ENCODE measurements around the gene NDE1. TPM values are rescaled to one million over a fixed set of nuclear protein-coding genes. Genes with fewer than 3 reads are reported as not detected.

Gene NDE1
- total and polyA plus RNA-seq, 2 donors (not counting 1 experiment from before 2014, with no cell fraction given) = 33.5 to 149 TPM

DNA sequence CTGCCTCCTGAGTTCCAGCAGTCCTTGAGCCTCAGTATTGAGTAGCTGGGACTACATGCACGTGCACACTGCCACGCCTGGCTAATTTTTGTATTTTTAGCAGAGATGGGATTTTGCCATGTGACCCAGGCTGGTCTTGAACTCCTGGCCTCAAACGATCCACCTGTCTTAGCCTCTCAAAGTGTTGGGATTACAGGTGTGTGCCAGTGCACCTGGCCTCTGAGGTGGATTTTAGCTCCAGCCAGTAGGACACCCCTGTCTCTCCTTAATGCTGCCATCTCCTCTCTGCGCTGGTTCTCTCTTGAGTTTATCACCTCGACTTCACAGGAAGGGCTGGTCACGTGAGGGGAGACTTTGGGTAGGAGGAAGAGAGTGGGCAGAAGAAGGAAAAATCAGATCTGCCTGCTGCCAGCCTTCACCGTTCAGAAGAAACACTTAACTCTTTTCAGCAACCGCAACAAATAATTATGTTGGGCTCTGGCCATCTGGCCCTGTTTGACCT lies 55.1 kb downstream of the NDE1 start:
- no peak overlapping the region for H3K27ac Mint-ChIP-seq
- Histone ChIP-seq H3K4me3 (ENCODE audit: control extremely low read depth in 1 of 5, extremely low read depth in 1 of 5, insufficient read depth in 1 of 5, low read depth in 2 of 5, low read length in 4 of 5) (no peak overlapping the region), H3K4me2 (replicated peaks; ENCODE audit: low read depth, low read length, poor library complexity, severe bottlenecking) (no peak overlapping the region), H3K9ac (ENCODE audit: low read length) (no peak overlapping the region), H3K36me3 (replicated peaks in 1 of 2; ENCODE audit: control extremely low read depth in 1 of 2, control insufficient read depth in 1 of 2, extremely low read depth in 1 of 2, insufficient read depth in 2 of 2, low read length in 1 of 2) (peaks cover 0 to 34% of the 10 kb centered on the region in 2 experiments), H4K20me1 (ENCODE audit: control insufficient read depth, insufficient read depth, low read length, poor library complexity, severe bottlenecking) (peaks cover 20% of the 10 kb centered on the region), H2AFZ (ENCODE audit: insufficient read depth, low read depth, low read length, poor library complexity, severe bottlenecking) (no peak overlapping the region), H3K4me1 (ENCODE audit: control insufficient read depth in 2 of 2, insufficient read depth in 2 of 2, low read length in 2 of 2) (no peaks in the 10 kb centered on the region), H3K9me3 (ENCODE audit: control extremely low read depth in 1 of 3, control insufficient read depth in 2 of 3, insufficient read depth in 1 of 3, low read length in 2 of 3) (no peaks in the 10 kb centered on the region), H3K27ac (ENCODE audit: low read length in 2 of 2) (no peak overlapping the region), H3K79me2 (ENCODE audit: control insufficient read depth, insufficient read depth, low read length) (peaks cover 14% of the 10 kb centered on the region), H3K27me3 (replicated peaks in 1 of 4; ENCODE audit: control extremely low read depth in 1 of 4, control insufficient read depth in 3 of 4, insufficient read depth in 4 of 4, low read length in 3 of 4) (no peaks in the 10 kb centered on the region)
- H3K9me3 Mint-ChIP-seq (ENCODE audit: insufficient read depth) = no peaks in the 10 kb centered on the region
- H3K27me3 Mint-ChIP-seq = no peaks in the 10 kb centered on the region
- DNase-seq (no peak), ATAC-seq (ENCODE audit: low read depth) (no peak)
- intact Hi-C loops (cut with micrococcal nuclease) = loop anchor here (2.0 kb wide), 1 partner anchor 270 kb away; the partner anchor contains the start of gene BMERB1
- TF ChIP-seq EZH2 (IDR thresholded peaks at IDR 0.05; ENCODE audit: borderline replicate concordance, insufficient read depth, low read depth, low read length, poor library complexity, severe bottlenecking) = no peak
- TF ChIP-seq, protein P1, sequence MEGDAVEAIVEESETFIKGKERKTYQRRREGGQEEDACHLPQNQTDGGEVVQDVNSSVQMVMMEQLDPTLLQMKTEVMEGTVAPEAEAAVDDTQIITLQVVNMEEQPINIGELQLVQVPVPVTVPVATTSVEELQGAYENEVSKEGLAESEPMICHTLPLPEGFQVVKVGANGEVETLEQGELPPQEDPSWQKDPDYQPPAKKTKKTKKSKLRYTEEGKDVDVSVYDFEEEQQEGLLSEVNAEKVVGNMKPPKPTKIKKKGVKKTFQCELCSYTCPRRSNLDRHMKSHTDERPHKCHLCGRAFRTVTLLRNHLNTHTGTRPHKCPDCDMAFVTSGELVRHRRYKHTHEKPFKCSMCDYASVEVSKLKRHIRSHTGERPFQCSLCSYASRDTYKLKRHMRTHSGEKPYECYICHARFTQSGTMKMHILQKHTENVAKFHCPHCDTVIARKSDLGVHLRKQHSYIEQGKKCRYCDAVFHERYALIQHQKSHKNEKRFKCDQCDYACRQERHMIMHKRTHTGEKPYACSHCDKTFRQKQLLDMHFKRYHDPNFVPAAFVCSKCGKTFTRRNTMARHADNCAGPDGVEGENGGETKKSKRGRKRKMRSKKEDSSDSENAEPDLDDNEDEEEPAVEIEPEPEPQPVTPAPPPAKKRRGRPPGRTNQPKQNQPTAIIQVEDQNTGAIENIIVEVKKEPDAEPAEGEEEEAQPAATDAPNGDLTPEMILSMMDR (IDR thresholded peaks at IDR 0.05) = no peak
- H3K4me1 Mint-ChIP-seq = peaks cover 6% of the 10 kb centered on the region
- H3K4me3 Mint-ChIP-seq = no peak overlapping the region
- 45% methylated on average over 3 of the region's 8 CpGs for WGBS (ENCODE audit: insufficient coverage)
- POLR2A ChIA-PET = no interaction called here
- CTCF ChIA-PET = interaction anchor here (0.8 to 3.2 kb wide), 17 partner anchors 8 to 281 kb away, joined by 3 to 22 read pairs (median 4); no protein-coding TSS in a partner anchor

DNA sequence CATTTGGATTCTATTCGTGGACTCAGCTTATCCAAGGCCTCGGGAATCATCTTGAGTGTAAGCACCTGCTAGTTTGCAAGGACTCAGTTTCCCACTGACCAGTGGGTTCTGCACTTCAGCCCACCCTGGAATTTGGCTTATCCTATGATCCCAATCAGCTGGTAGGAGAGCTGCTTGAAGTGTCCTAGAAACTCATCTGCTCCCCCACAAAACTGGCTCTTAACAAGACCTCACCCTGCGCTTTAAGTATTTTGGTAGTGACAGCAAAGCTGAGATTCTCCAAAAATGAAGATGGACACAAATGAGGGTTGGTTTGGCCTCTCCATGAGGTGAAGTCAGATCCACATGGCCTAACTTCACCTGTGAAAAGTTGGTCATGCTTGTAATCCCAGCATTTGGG lies 57.3 kb downstream of the NDE1 start:
- Histone ChIP-seq H3K9ac (ENCODE audit: low read length) (no peak overlapping the region), H3K36me3 (replicated peaks in 1 of 2; ENCODE audit: control extremely low read depth in 1 of 2, control insufficient read depth in 1 of 2, extremely low read depth in 1 of 2, insufficient read depth in 2 of 2, low read length in 1 of 2) (peaks cover 0 to 20% of the 10 kb centered on the region in 2 experiments), H2AFZ (ENCODE audit: insufficient read depth, low read depth, low read length, poor library complexity, severe bottlenecking) (no peak overlapping the region), H3K4me2 (replicated peaks; ENCODE audit: low read depth, low read length, poor library complexity, severe bottlenecking) (no peak overlapping the region), H3K27me3 (replicated peaks in 1 of 4; ENCODE audit: control extremely low read depth in 1 of 4, control insufficient read depth in 3 of 4, insufficient read depth in 4 of 4, low read length in 3 of 4) (no peaks in the 10 kb centered on the region), H3K4me1 (ENCODE audit: control insufficient read depth in 2 of 2, insufficient read depth in 2 of 2, low read length in 2 of 2) (no peaks in the 10 kb centered on the region), H3K27ac (ENCODE audit: low read length in 2 of 2) (no peak overlapping the region), H3K4me3 (ENCODE audit: control extremely low read depth in 1 of 5, extremely low read depth in 1 of 5, insufficient read depth in 1 of 5, low read depth in 2 of 5, low read length in 4 of 5) (no peak overlapping the region), H3K9me3 (ENCODE audit: control extremely low read depth in 1 of 3, control insufficient read depth in 2 of 3, insufficient read depth in 1 of 3, low read length in 2 of 3) (no peaks in the 10 kb centered on the region), H3K79me2 (ENCODE audit: control insufficient read depth, insufficient read depth, low read length) (peaks cover 19% of the 10 kb centered on the region), H4K20me1 (ENCODE audit: control insufficient read depth, insufficient read depth, low read length, poor library complexity, severe bottlenecking) (peaks cover 36% of the 10 kb centered on the region)
- intact Hi-C loops (cut with micrococcal nuclease) = no loop called here
- no peaks in the 10 kb centered on the region for H3K9me3 Mint-ChIP-seq (ENCODE audit: insufficient read depth)
- H3K4me3 Mint-ChIP-seq = no peak overlapping the region
- CTCF ChIA-PET = interaction anchor here (1.0 to 1.7 kb wide), 2 partner anchors 280 to 281 kb away, joined by 4 to 5 read pairs; no protein-coding TSS in a partner anchor
- POLR2A ChIA-PET = no interaction called here
- no peak for TF ChIP-seq EZH2 (IDR thresholded peaks at IDR 0.05; ENCODE audit: borderline replicate concordance, insufficient read depth, low read depth, low read length, poor library complexity, severe bottlenecking)
- TF ChIP-seq, protein P1 (IDR thresholded peaks at IDR 0.05) = no peak
- no peak for ATAC-seq (ENCODE audit: low read depth)
- H3K4me1 Mint-ChIP-seq = peaks cover 7% of the 10 kb centered on the region
- H3K27ac Mint-ChIP-seq = no peak overlapping the region
- DNase-seq = no peak
- WGBS (ENCODE audit: insufficient coverage) = 100% methylated on average over 3 of the region's 3 CpGs
- H3K27me3 Mint-ChIP-seq = no peaks in the 10 kb centered on the region
